GM18858 (cell line): ENCODE data around the gene TMED9.

Experiments
- ATAC-seq: cut with Tn5 transposase; IDR thresholded peaks from one replicate; pipeline ENCODE4 v1.9.1; 2021; ENCODE audit not compliant: unreplicated experiment

TMED9 gene

GRCh38 chr5:177576169-177576568 lies 15.8 kb upstream of the TMED9 start:
- no peak for ATAC-seq

- no peak for ATAC-seq
Observed at GRCh38 chr5:177578316-177578715, 13.7 kb upstream of the TMED9 start.

GRCh38 chr5:177588413-177588909 lies 3.5 kb upstream of the TMED9 start:
- ATAC-seq: no peak

- ATAC-seq: no peak
Observed at GRCh38 chr5:177590406-177590805, 1.6 kb upstream of the TMED9 start.

- no peak for ATAC-seq
Observed at GRCh38 chr5:177591690-177592009, 353 bp upstream of the TMED9 start.

- ATAC-seq: no peak
Observed at GRCh38 chr5:177592905-177593304, 902 bp downstream of the TMED9 start.

- no peak for ATAC-seq
Observed at GRCh38 chr5:177593511-177593910, 1.5 kb downstream of the TMED9 start.

- ATAC-seq: no peak
Observed at GRCh38 chr5:177594071-177594470, 2.1 kb downstream of the TMED9 start.

GRCh38 chr5:177595026-177595585 lies 3.1 kb downstream of the TMED9 start:
- ATAC-seq: no peak

- ATAC-seq: no peak
Observed at GRCh38 chr5:177595991-177596774, 4.2 kb downstream of the TMED9 start.

GRCh38 chr5:177596775-177597238 lies 4.8 kb downstream of the TMED9 start:
- no peak for ATAC-seq

- no peak for ATAC-seq
Observed at GRCh38 chr5:177598477-177598876, 6.5 kb downstream of the TMED9 start.

- ATAC-seq: peak; percentile 63
Observed at GRCh38 chr5:177599731-177600507, 7.9 kb downstream of the TMED9 start, which contains the start of gene B4GALT7. Gene B4GALT7, plus strand, starts transcription at chr5:177600132. Its CDS starts 79 bp downstream, at chr5:177600211.

GRCh38 chr5:177600508-177601018 lies 8.6 kb downstream of the TMED9 start:
- ATAC-seq: no peak

GRCh38 chr5:177601126-177601525 lies 9.1 kb downstream of the TMED9 start:
- ATAC-seq: no peak

- no peak for ATAC-seq
Observed at GRCh38 chr5:177601577-177602457, 9.8 kb downstream of the TMED9 start.

- no peak for ATAC-seq
Observed at GRCh38 chr5:177602458-177602830, 10.4 kb downstream of the TMED9 start.

GRCh38 chr5:177603631-177604030 lies 11.6 kb downstream of the TMED9 start:
- ATAC-seq: no peak

GRCh38 chr5:177604116-177604521 lies 12.1 kb downstream of the TMED9 start:
- ATAC-seq: no peak

- ATAC-seq: no peak
Observed at GRCh38 chr5:177604656-177605055, 12.7 kb downstream of the TMED9 start.

- ATAC-seq: no peak
Observed at GRCh38 chr5:177605078-177605477, 13.1 kb downstream of the TMED9 start.
